Fibroblast of lung (primary cell): ENCODE results near the gene SPPL2A. TPM values are rescaled to one million over a fixed set of nuclear protein-coding genes. Genes with fewer than 3 reads are reported as not detected.

ENCODE experiments used
- DNase-seq, 2 donors: peaks; one replicate each; pipeline versions ENCODE4 v3.0.0 to v3.0.0-alpha.2; 2010; ENCODE audit warnings: low read depth in 2 of 2
- H2AFZ ChIP-seq: 2 replicates; pipeline ENCODE4 v1.5.1; 2012; ENCODE audit warnings: low read length, control low read depth, inconsistent platforms
- H3K27ac ChIP-seq: 2 replicates; pipeline ENCODE4 v1.5.1; 2011; ENCODE audit warnings: low read length, control low read depth; ENCODE audit not compliant: insufficient read depth
- H3K27me3 ChIP-seq: 2 replicates; pipeline ENCODE4 v1.5.1; 2011; ENCODE audit warnings: mild to moderate bottlenecking, low read length; ENCODE audit not compliant: control insufficient read depth, insufficient read depth
- H3K36me3 ChIP-seq: 2 replicates; pipeline ENCODE4 v1.5.1; 2011; ENCODE audit warnings: low read length; ENCODE audit not compliant: control insufficient read depth, insufficient read depth
- H3K4me1 ChIP-seq: 2 replicates; pipeline ENCODE4 v1.5.1; 2011; ENCODE audit warnings: low read length; ENCODE audit not compliant: control insufficient read depth, insufficient read depth; ENCODE audit errors: extremely low read depth
- H3K4me2 ChIP-seq: 2 replicates; pipeline ENCODE4 v1.5.1; 2011; ENCODE audit warnings: low read length, control low read depth; ENCODE audit not compliant: insufficient read depth; ENCODE audit errors: extremely low read depth
- H3K4me3 ChIP-seq, 4 experiments: fragments of 200-600 bp in 1 of 4; sonication (generic) in 1 of 4; replicated peaks in 1 of 4; 2 replicates each; pipeline ENCODE4 v1.5.1; 2011 to 2016; ENCODE audit warnings: low read length in 4 of 4, low read depth in 3 of 4, mild to moderate bottlenecking in 3 of 4, control low read depth in 2 of 4, inconsistent platforms in 1 of 4, mixed read lengths in 1 of 4; ENCODE audit not compliant: insufficient read depth in 1 of 4; ENCODE audit errors: control extremely low read depth in 1 of 4
- H3K79me2 ChIP-seq: 2 replicates; pipeline ENCODE4 v1.5.1; 2012; ENCODE audit warnings: mild to moderate bottlenecking, low read length, inconsistent platforms; ENCODE audit not compliant: control insufficient read depth, insufficient read depth
- H3K9ac ChIP-seq: 2 replicates; pipeline ENCODE4 v1.5.1; 2011; ENCODE audit warnings: mild to moderate bottlenecking, low read length, control low read depth; ENCODE audit not compliant: insufficient read depth
- H3K9me3 ChIP-seq: 2 replicates; pipeline ENCODE4 v1.5.1; 2012; ENCODE audit warnings: low read depth, low read length; ENCODE audit not compliant: control insufficient read depth, insufficient read depth
- H4K20me1 ChIP-seq: 2 replicates; pipeline ENCODE4 v1.5.1; 2011; ENCODE audit warnings: low read length; ENCODE audit not compliant: control insufficient read depth, insufficient read depth; ENCODE audit errors: extremely low read depth
- CTCF ChIP-seq, 2 donors: IDR thresholded peaks in 1 of 2; conservative IDR thresholded peaks in 1 of 2; 1 replicate in 1 of 2; 2 replicates in 1 of 2; pipeline ENCODE4 v1.5.1; 2011 to 2012; ENCODE audit warnings: low read length in 2 of 2, control low read depth in 1 of 2, inconsistent platforms in 1 of 2, low read depth in 1 of 2, mild to moderate bottlenecking in 1 of 2
- EZH2 ChIP-seq: IDR thresholded peaks from 2 replicates; pipeline ENCODE4 v1.5.1; 2012; ENCODE audit warnings: low read length, control low read depth, mild to moderate bottlenecking; ENCODE audit errors: missing control alignments
- polyA plus RNA-seq, 2 donors: library from polyadenylated mRNA; depleted of rRNA in 1 of 2; stranded (reverse) in 1 of 2; unstranded in 1 of 2; fragments of >200 nt; gene quantifications; 2 replicates each; pipeline ENCODE4 v1.2.1, GENCODE V29; 2011 to 2012; ENCODE audit warnings: missing spikeins in 1 of 2
- total RNA-seq: library from RNA; depleted of rRNA; stranded (reverse); fragments of >200 nt; gene quantifications from 2 replicates; pipeline ENCODE4 v1.2.1, GENCODE V29; 2014

SPPL2A gene
- total and polyA plus RNA-seq, 2 donors (not counting 1 experiment from before 2014, with no cell fraction given), result 97.6 to 120 TPM

- H3K27ac ChIP-seq, result no peak overlapping the region
- no peak overlapping the region for H3K4me2 ChIP-seq
Observed at GRCh38 chr15:50790778-50791453, 25.4 kb upstream of the SPPL2A start.

GRCh38 chr15:50786871-50787270 lies 21.4 kb upstream of the SPPL2A start:
- Histone ChIP-seq H4K20me1 (no peaks in the 10 kb centered on the region), H3K27me3 (no peaks in the 10 kb centered on the region)
- no peak for DNase-seq

More at GRCh38 chr15:50790778-50791453, 25.4 kb upstream of the SPPL2A start:
- no peak for DNase-seq
- Histone ChIP-seq H3K36me3 (no peaks in the 10 kb centered on the region), H2AFZ (no peak overlapping the region), H3K4me3 (no peak overlapping the region), H3K27me3 (no peaks in the 10 kb centered on the region), H3K9ac (no peak overlapping the region), H3K4me1 (no peaks in the 10 kb centered on the region), H4K20me1 (no peaks in the 10 kb centered on the region), H3K9me3 (no peaks in the 10 kb centered on the region), H3K79me2 (no peaks in the 10 kb centered on the region)
- TF ChIP-seq EZH2, result no peak
- no peak for TF ChIP-seq CTCF (conservative IDR thresholded peaks at IDR 0.05 in 1 of 2, IDR thresholded peaks at IDR 0.05 in 1 of 2; ENCODE audit: low read depth in 1 of 2, low read length in 2 of 2)

GRCh38 chr15:50786438-50786837 lies 20.9 kb upstream of the SPPL2A start:
- Histone ChIP-seq H2AFZ (no peak overlapping the region), H3K9ac (no peak overlapping the region), H3K36me3 (no peaks in the 10 kb centered on the region), H3K79me2 (no peaks in the 10 kb centered on the region), H3K4me2 (no peak overlapping the region), H3K4me3 (no peak overlapping the region), H4K20me1 (no peaks in the 10 kb centered on the region), H3K9me3 (no peaks in the 10 kb centered on the region), H3K4me1 (no peaks in the 10 kb centered on the region), H3K27ac (no peak overlapping the region), H3K27me3 (no peaks in the 10 kb centered on the region)
- TF ChIP-seq EZH2 (no peak), CTCF (conservative IDR thresholded peaks at IDR 0.05 in 1 of 2, IDR thresholded peaks at IDR 0.05 in 1 of 2; ENCODE audit: low read depth in 1 of 2, low read length in 2 of 2) (no peak)
- no peak for DNase-seq

More at GRCh38 chr15:50786871-50787270, 21.4 kb upstream of the SPPL2A start:
- Histone ChIP-seq H3K4me1 (no peaks in the 10 kb centered on the region), H3K9ac (no peak overlapping the region), H3K4me3 (no peak overlapping the region), H2AFZ (no peak overlapping the region), H3K4me2 (no peak overlapping the region), H3K36me3 (no peaks in the 10 kb centered on the region), H3K9me3 (no peaks in the 10 kb centered on the region), H3K79me2 (no peaks in the 10 kb centered on the region), H3K27ac (no peak overlapping the region)
- TF ChIP-seq CTCF (conservative IDR thresholded peaks at IDR 0.05 in 1 of 2, IDR thresholded peaks at IDR 0.05 in 1 of 2; ENCODE audit: low read depth in 1 of 2, low read length in 2 of 2) (no peak), EZH2 (no peak)
